H1 (cell line): Measurements from ENCODE around the gene FBLN2. TPM values are rescaled to one million over a fixed set of nuclear protein-coding genes. Genes with fewer than 3 reads are reported as not detected.

Experiments
- CTCF ChIA-PET: fragments of 300-600 bp; sonication (Branson Sonifier 250); formaldehyde crosslinking; loops from one replicate; lab custom pipeline; 2021; ENCODE audit not compliant: partially characterized antibody; lab: Charles Lee
- POLR2A ChIA-PET: fragments of 300-600 bp; sonication (Branson Sonifier 250); formaldehyde crosslinking; loops from one replicate; lab custom pipeline; 2021; ENCODE audit warnings: inconsistent platforms; ENCODE audit not compliant: partially characterized antibody; lab: Charles Lee
- DNase-seq, 2 experiments: peaks; one replicate each; pipeline versions ENCODE4 v3.0.0 to v3.0.0-alpha.2; 2010 to 2022; ENCODE audit warnings: low spot score in 2 of 2, low read depth in 1 of 2, mixed read lengths in 1 of 2
- FAIRE-seq: peaks from 2 replicates; lab custom pipeline; 2011; peaks lifted over from hg19 to GRCh38; lab: Jason Lieb, UNC
- H2AFZ ChIP-seq: 2 replicates; pipeline ENCODE4 v1.8.1; 2012; ENCODE audit warnings: low read length, inconsistent platforms
- H2AK5ac ChIP-seq: 2 replicates; pipeline ENCODE4 v1.6.1; 2013; ENCODE audit warnings: low read depth, low read length
- H2BK120ac ChIP-seq: replicated peaks from 2 replicates; pipeline ENCODE3; 2013; ENCODE audit warnings: low read depth, low read length, inconsistent platforms
- H2BK12ac ChIP-seq: 2 replicates; pipeline ENCODE4 v1.6.1; 2013; ENCODE audit warnings: low read depth, low read length
- H2BK15ac ChIP-seq: 2 replicates; pipeline ENCODE4 v1.6.1; 2013; ENCODE audit warnings: low read length
- H2BK20ac ChIP-seq: 2 replicates; pipeline ENCODE4 v1.6.1; 2013; ENCODE audit warnings: low read length
- H2BK5ac ChIP-seq: 2 replicates; pipeline ENCODE4 v1.6.1; 2013; ENCODE audit warnings: low read depth, low read length
- H3K14ac ChIP-seq: 2 replicates; pipeline ENCODE4 v1.6.1; 2013; ENCODE audit warnings: inconsistent platforms; ENCODE audit not compliant: insufficient read length
- H3K18ac ChIP-seq: 2 replicates; pipeline ENCODE4 v1.6.1; 2013; ENCODE audit warnings: low read length; ENCODE audit errors: extremely low read depth
- H3K23ac ChIP-seq: 2 replicates; pipeline ENCODE4 v1.6.1; 2013; ENCODE audit warnings: inconsistent platforms; ENCODE audit not compliant: insufficient read length
- H3K23me2 ChIP-seq: 2 replicates; pipeline ENCODE4 v1.6.1; 2013; ENCODE audit warnings: low read depth, low read length
- H3K27ac ChIP-seq: 2 replicates; pipeline ENCODE4 v1.6.1; 2011; ENCODE audit warnings: low read depth, low read length, inconsistent platforms
- H3K27me3 ChIP-seq, 4 experiments: replicated peaks in 1 of 4; 1 replicate in 1 of 4; 2 replicates in 3 of 4; pipeline versions ENCODE4 v1.6.1 to v1.8.1; 2011 to 2013; ENCODE audit warnings: low read length in 3 of 4, mild to moderate bottlenecking in 3 of 4, inconsistent platforms in 2 of 4, mixed read lengths in 2 of 4, moderate library complexity in 1 of 4; ENCODE audit not compliant: control insufficient read depth in 3 of 4, insufficient read depth in 3 of 4; ENCODE audit errors: extremely low read depth in 1 of 4
- H3K36me3 ChIP-seq, 4 experiments: 2 replicates each; pipeline versions ENCODE4 v1.6.1 to v1.8.1; 2011 to 2013; ENCODE audit warnings: mild to moderate bottlenecking in 4 of 4, low read length in 3 of 4, moderate library complexity in 2 of 4, control low read depth in 1 of 4, inconsistent platforms in 1 of 4; ENCODE audit not compliant: insufficient read depth in 4 of 4, control insufficient read depth in 2 of 4
- H3K4ac ChIP-seq: replicated peaks from 2 replicates; pipeline ENCODE3; 2013; ENCODE audit warnings: low read length, low read depth, mixed read lengths, inconsistent platforms; ENCODE audit not compliant: insufficient read length
- H3K4me1 ChIP-seq, 4 experiments: replicated peaks in 1 of 4; 1 replicate in 1 of 4; 2 replicates in 3 of 4; pipeline versions ENCODE4 v1.6.1 to v1.8.1; 2011 to 2013; ENCODE audit warnings: low read length in 3 of 4, inconsistent platforms in 2 of 4, mixed read lengths in 1 of 4; ENCODE audit not compliant: insufficient read depth in 4 of 4, control insufficient read depth in 3 of 4
- H3K4me2 ChIP-seq, 2 experiments: 2 replicates each; pipeline versions ENCODE4 v1.6.1 to v1.8.1; 2011 to 2013; ENCODE audit warnings: low read depth in 2 of 2, low read length in 2 of 2, control low read depth in 1 of 2, inconsistent platforms in 1 of 2, mild to moderate bottlenecking in 1 of 2; ENCODE audit not compliant: insufficient read depth in 1 of 2
- H3K4me3 ChIP-seq, 4 experiments: fragments of 200-600, 300-600 bp in 1 of 4; sonication (generic), shearing (Covaris generic), sonication (Bioruptor Twin) in 1 of 4; 2 replicates each; pipeline versions ENCODE4 v1.5.1 to v1.8.1; 2011 to 2016; ENCODE audit warnings: low read length in 4 of 4, low read depth in 3 of 4, control low read depth in 2 of 4, inconsistent platforms in 2 of 4, mild to moderate bottlenecking in 2 of 4, mixed read lengths in 1 of 4, moderate library complexity in 1 of 4; ENCODE audit not compliant: insufficient read depth in 2 of 4; ENCODE audit errors: extremely low read depth in 1 of 4
- H3K56ac ChIP-seq: replicated peaks from 2 replicates; pipeline ENCODE3; 2013; ENCODE audit warnings: low read depth, mild to moderate bottlenecking, mixed read lengths, low read length, inconsistent platforms; ENCODE audit not compliant: insufficient read length
- H3K79me1 ChIP-seq: 2 replicates; pipeline ENCODE4 v1.6.1; 2013; ENCODE audit warnings: low read depth, low read length, control low read depth
- H3K79me2 ChIP-seq, 2 experiments: 2 replicates each; pipeline versions ENCODE4 v1.6.1 to v1.8.1; 2012 to 2013; ENCODE audit warnings: low read length in 2 of 2, mild to moderate bottlenecking in 2 of 2, inconsistent platforms in 1 of 2; ENCODE audit not compliant: insufficient read depth in 2 of 2, control insufficient read depth in 1 of 2
- H3K9ac ChIP-seq, 4 experiments: replicated peaks in 1 of 4; 1 replicate in 1 of 4; 2 replicates in 3 of 4; pipeline versions ENCODE4 v1.6.1 to v1.8.1; 2011 to 2013; ENCODE audit warnings: low read depth in 3 of 4, low read length in 3 of 4, control low read depth in 2 of 4, mild to moderate bottlenecking in 2 of 4, moderate library complexity in 2 of 4, inconsistent platforms in 1 of 4; ENCODE audit errors: extremely low read depth in 1 of 4
- H3K9me3 ChIP-seq, 2 experiments: 2 replicates each; pipeline versions ENCODE4 v1.6.1 to v1.8.1; 2012 to 2013; ENCODE audit warnings: mild to moderate bottlenecking in 2 of 2, moderate library complexity in 2 of 2, control low read depth in 1 of 2, inconsistent platforms in 1 of 2, low read depth in 1 of 2, low read length in 1 of 2, mixed read lengths in 1 of 2; ENCODE audit not compliant: insufficient read depth in 2 of 2
- H4K20me1 ChIP-seq, 2 experiments: replicated peaks in 1 of 2; 2 replicates each; pipeline versions ENCODE3 to v1.8.1; 2011 to 2013; ENCODE audit warnings: inconsistent platforms in 2 of 2, low read length in 2 of 2, mild to moderate bottlenecking in 1 of 2; ENCODE audit not compliant: insufficient read depth in 2 of 2, control insufficient read depth in 1 of 2
- H4K5ac ChIP-seq: 2 replicates; pipeline ENCODE4 v1.6.1; 2013; ENCODE audit warnings: low read length, low read depth, mixed read lengths, inconsistent platforms; ENCODE audit not compliant: insufficient read length
- H4K8ac ChIP-seq: 2 replicates; pipeline ENCODE4 v1.8.0; 2013; ENCODE audit warnings: mild to moderate bottlenecking, moderate library complexity, low read length, inconsistent platforms; ENCODE audit not compliant: insufficient read depth; ENCODE audit errors: extremely low read depth
- H4K91ac ChIP-seq: replicated peaks from 2 replicates; pipeline ENCODE3; 2013; ENCODE audit warnings: low read length, mixed read lengths, inconsistent platforms; ENCODE audit not compliant: insufficient read length
- ASH2L ChIP-seq: fragments of 200-600, 300-600 bp; sonication (generic); IDR thresholded peaks from one replicate; pipeline ENCODE4 v1.7.1; 2017; ENCODE audit warnings: low read length
- BCL11A ChIP-seq, 2 experiments: IDR thresholded peaks; one replicate each; pipeline ENCODE4 v1.6.1; 2011; ENCODE audit warnings: low read depth in 2 of 2, low read length in 2 of 2, mild to moderate bottlenecking in 2 of 2
- CEBPB ChIP-seq: IDR thresholded peaks from 2 replicates; pipeline ENCODE4 v1.6.1; 2012; ENCODE audit warnings: low read depth, low read length
- E2F6 ChIP-seq: IDR thresholded peaks from 2 replicates; pipeline ENCODE4 v1.6.1; 2012; ENCODE audit warnings: inconsistent platforms
- JUN ChIP-seq: IDR thresholded peaks from 2 replicates; pipeline ENCODE4 v1.6.1; 2011; ENCODE audit warnings: low read depth, mild to moderate bottlenecking, improper control_type of control experiment, low read length
- KDM1A ChIP-seq: fragments of 200-600, 300-600 bp; sonication (generic); IDR thresholded peaks from 2 replicates; pipeline ENCODE4 v1.7.1; 2016; ENCODE audit warnings: mild to moderate bottlenecking, low read length, borderline replicate concordance
- NANOG ChIP-seq: IDR thresholded peaks from 2 replicates; pipeline ENCODE4 v1.6.1; 2011; ENCODE audit warnings: low read length, low read depth, mild to moderate bottlenecking, inconsistent platforms; ENCODE audit not compliant: insufficient read depth, poor library complexity, severe bottlenecking
- RNF2 ChIP-seq: fragments of 200-900, 300-1000 bp; sonication (generic); IDR thresholded peaks from 2 replicates; pipeline ENCODE4 v1.7.1; 2016; ENCODE audit warnings: borderline replicate concordance, low read depth, mild to moderate bottlenecking, antibody characterized with exemption, low read length; ENCODE audit not compliant: poor library complexity, severe bottlenecking; ENCODE audit errors: missing control alignments
- SIX5 ChIP-seq: IDR thresholded peaks from 2 replicates; pipeline ENCODE4 v1.6.1; 2011; ENCODE audit warnings: mild to moderate bottlenecking, low read depth, low read length
- TAF1 ChIP-seq: IDR thresholded peaks from 2 replicates; pipeline ENCODE4 v1.6.1; 2011; ENCODE audit warnings: mild to moderate bottlenecking, low read depth, low read length
- TBP ChIP-seq: IDR thresholded peaks from 2 replicates; pipeline ENCODE4 v1.6.1; 2011; ENCODE audit warnings: low read depth, low read length, improper control_type of control experiment
- TEAD4 ChIP-seq: IDR thresholded peaks from 2 replicates; pipeline ENCODE4 v1.6.1; 2012; ENCODE audit warnings: low read depth, low read length, inconsistent platforms, mixed read lengths
- WGBS, 2 experiments: shearing (Covaris generic) in 1 of 2; methylation state at CpG; one replicate each; pipeline versions ENCODE4 v1.1.6 to v1.1.7; 2013 to 2015; ENCODE audit warnings: low lambda C conversion rate in 2 of 2, mixed read lengths in 2 of 2, inconsistent platforms in 1 of 2, low coverage in 1 of 2, missing lambda C conversion rate in 1 of 2; ENCODE audit not compliant: insufficient replicate concordance in 2 of 2, insufficient coverage in 1 of 2, insufficient read length in 1 of 2; ENCODE audit errors: extremely low coverage in 1 of 2, missing lambda C conversion rate in 1 of 2; 5-methylcytosine and 5-hydroxymethylcytosine counted together
- polyA plus RNA-seq, 7 experiments: library from polyadenylated mRNA; depleted of rRNA in 3 of 7; stranded (reverse) in 5 of 7; unstranded in 2 of 7; fragments of >200 nt in 5 of 7; fragments of 200-250 nt in 2 of 7; gene quantifications; 1 replicate in 5 of 7; 2 replicates in 1 of 7; 4 replicates in 1 of 7; pipeline versions ENCODE4 v1.2.1 to v1.2.3, GENCODE V29; 2011 to 2013; ENCODE audit warnings: missing spikeins in 2 of 7, mixed read lengths in 2 of 7
- total RNA-seq: library from RNA; stranded (reverse); fragmentation: NEBNext Ultra II Directional; extraction: Animal tissue kit (Norgen Biotek cat#: 25700); gene quantifications from 2 replicates; pipeline ENCODE4 v1.2.1, GENCODE V29; 2021

Gene FBLN2
- total and polyA plus RNA-seq, 2 of the 8 experiments (the other 6 are each of a cell fraction or from before 2014, with no cell fraction given) = 17.4 to 24.2 TPM

- POLR2A ChIA-PET = interaction anchor here (1.2 to 1.6 kb wide), 2 partner anchors 134 to 145 kb away, joined by 3 read pairs; no protein-coding TSS in a partner anchor
- peaks cover 1 to 32% (median 26%) of the 10 kb centered on the region in 4 experiments for H3K27me3 ChIP-seq
- H3K23me2 ChIP-seq = peaks cover 1% of the 10 kb centered on the region; the same call in 1 of the 2 replicates
- H2BK120ac ChIP-seq = no peak overlapping the region
- H3K14ac ChIP-seq = no peak overlapping the region
- no peaks in the 10 kb centered on the region for H4K20me1 ChIP-seq
- no peak overlapping the region for H2BK15ac ChIP-seq
- 79% methylated on average over 12 of the region's 12 CpGs; no CpG with 5 or more reads in 1 of the 2 experiments for WGBS, 2 experiments
- H3K56ac ChIP-seq = no peak overlapping the region
- H3K23ac ChIP-seq = no peak overlapping the region
- H2BK20ac ChIP-seq = no peak overlapping the region
- no peak overlapping the region for H3K4me2 ChIP-seq
- H3K9ac ChIP-seq = no peak overlapping the region
- CTCF ChIA-PET = interaction anchor here (0.7 to 34.9 kb wide), 23 partner anchors 10 to 232 kb away, joined by 3 to 772 read pairs (median 4); partner anchors contain the start of genes FBLN2 and WNT7A
- DNase-seq = no peak
- peak overlapping the region; percentile 60 for H2BK12ac ChIP-seq
- H2AFZ ChIP-seq = no peak overlapping the region
- H2BK5ac ChIP-seq = no peak overlapping the region
- H2AK5ac ChIP-seq = peak overlapping the region; percentile 5; the same call in 1 of the 2 replicates
- no peaks in the 10 kb centered on the region for H3K79me1 ChIP-seq
- H3K9me3 ChIP-seq = no peaks in the 10 kb centered on the region
- no peak for TF ChIP-seq NANOG
- no peak for TF ChIP-seq KDM1A
- TF ChIP-seq TBP = no peak
- no peak for TF ChIP-seq CEBPB
- TF ChIP-seq TEAD4 = no peak
- TF ChIP-seq BCL11A (IDR thresholded peaks at IDR 0.05; ENCODE audit: low read depth in 2 of 2, low read length in 2 of 2) = no peak
- no peak for TF ChIP-seq ASH2L
- TF ChIP-seq JUN = no peak
- no peak for TF ChIP-seq E2F6
- no peak for TF ChIP-seq RNF2
- no peak for TF ChIP-seq TAF1
- no peak for TF ChIP-seq SIX5
- no peak overlapping the region; the same call in 1 of the 2 replicates for H4K8ac ChIP-seq
- H3K18ac ChIP-seq = no peak overlapping the region
- no peak overlapping the region for H3K27ac ChIP-seq
- no peaks in the 10 kb centered on the region for H3K36me3 ChIP-seq
- no peak for FAIRE-seq
- H3K4ac ChIP-seq = no peak overlapping the region
- H3K4me3 ChIP-seq = no peak overlapping the region
- H4K91ac ChIP-seq = no peak overlapping the region
- H4K5ac ChIP-seq = no peak overlapping the region
- H3K4me1 ChIP-seq = peaks cover 0 to 17% (median 9%) of the 10 kb centered on the region in 4 experiments; a peak in 5 of 7 replicates
- H3K79me2 ChIP-seq = no peaks in the 10 kb centered on the region
Observed at GRCh38 chr3:13651775-13652428, 103.0 kb downstream of the FBLN2 start.
